Esophagus (tissue), 2 donors: ENCODE measurements around the gene MFAP4. TPM values are rescaled to one million over a fixed set of nuclear protein-coding genes. Genes with fewer than 3 reads are reported as not detected.
"Not testable (repeated sequence)": the region's sequence is repeated elsewhere in the genome, so short reads cannot be mapped to it uniquely, and the experiment has no call there.

Experiments
- H3K27ac ChIP-seq, 2 donors: one replicate each; pipeline ENCODE4 v1.5.1; 2013; ENCODE audit warnings: low read depth in 2 of 2, mild to moderate bottlenecking in 2 of 2, inconsistent platforms in 1 of 2, low read length in 1 of 2, moderate library complexity in 1 of 2
- H3K27me3 ChIP-seq, 2 donors: one replicate each; pipeline ENCODE4 v1.6.1; 2013; ENCODE audit warnings: low read length in 2 of 2, control low read depth in 1 of 2, mild to moderate bottlenecking in 1 of 2; ENCODE audit not compliant: insufficient read depth in 2 of 2, control insufficient read depth in 1 of 2
- H3K36me3 ChIP-seq, 2 donors: one replicate each; pipeline ENCODE4 v1.6.1; 2013; ENCODE audit warnings: low read length in 1 of 2; ENCODE audit not compliant: control insufficient read depth in 2 of 2, insufficient read depth in 2 of 2
- H3K4me1 ChIP-seq, 2 donors: one replicate each; pipeline ENCODE4 v1.6.1; 2013; ENCODE audit warnings: low read length in 1 of 2; ENCODE audit not compliant: control insufficient read depth in 2 of 2, insufficient read depth in 2 of 2
- H3K4me3 ChIP-seq, 2 donors: one replicate each; pipeline ENCODE4 v1.5.1; 2013; ENCODE audit warnings: low read length in 2 of 2, mild to moderate bottlenecking in 2 of 2, low read depth in 1 of 2, moderate library complexity in 1 of 2
- H3K9me3 ChIP-seq, 2 donors: one replicate each; pipeline ENCODE4 v1.6.1; 2013; ENCODE audit warnings: mild to moderate bottlenecking in 2 of 2, low read depth in 1 of 2, low read length in 1 of 2, moderate library complexity in 1 of 2; ENCODE audit not compliant: control insufficient read depth in 2 of 2, insufficient read depth in 1 of 2
- WGBS, 2 donors: extraction: QIAGEN DNeasy Blood & Tissue Kit; methylation state at CpG; one replicate each; pipeline ENCODE4 v1.1.7; 2013; 5-methylcytosine and 5-hydroxymethylcytosine counted together
- polyA plus RNA-seq, 2 donors: library from polyadenylated mRNA; stranded (reverse); fragments of 200-250 nt; gene quantifications; one replicate each; pipeline ENCODE4 v1.2.3, GENCODE V29; 2013
- donor health status: healthy with polysubstance abuse.
- donor health status: Bipolar disorder and iron deficiency.

MFAP4 gene
- polyA plus RNA-seq, 2 donors = 8.3 to 33.7 TPM

- H3K9me3 ChIP-seq = no peaks in the 10 kb centered on the region
These were observed 26.2 kb downstream of the MFAP4 start for GRCh38 chr17:19360772-19361171.

GRCh38 chr17:19359856-19360255, 27.1 kb downstream of the MFAP4 start:
- 94 to 99% methylated on average over 5 of the region's 5 CpGs for WGBS, 2 donors
- Histone ChIP-seq H3K4me1 (peaks cover 0 to 2% of the 10 kb centered on the region in 2 donors), H3K27ac (no peak overlapping the region), H3K27me3 (no peaks in the 10 kb centered on the region), H3K36me3 (no peaks in the 10 kb centered on the region), H3K9me3 (no peaks in the 10 kb centered on the region), H3K4me3 (no peak overlapping the region)

More at GRCh38 chr17:19360772-19361171, 26.2 kb downstream of the MFAP4 start:
- Histone ChIP-seq H3K27ac (no peak overlapping the region), H3K27me3 (no peaks in the 10 kb centered on the region), H3K4me1 (peaks cover 0 to 2% of the 10 kb centered on the region in 2 donors), H3K36me3 (no peaks in the 10 kb centered on the region), H3K4me3 (no peak overlapping the region)
- 91 to 93% methylated on average over 8 of the region's 8 CpGs for WGBS, 2 donors

- no peak overlapping the region for H3K4me3 ChIP-seq
- no peaks in the 10 kb centered on the region for H3K36me3 ChIP-seq
- no peaks in the 10 kb centered on the region for H3K4me1 ChIP-seq
- H3K27ac ChIP-seq = no peak overlapping the region
- H3K9me3 ChIP-seq = no peaks in the 10 kb centered on the region
- H3K27me3 ChIP-seq = no peaks in the 10 kb centered on the region
- WGBS, 2 donors = 77 to 85% methylated on average over 7 of the region's 7 CpGs
These were observed 27.8 kb downstream of the MFAP4 start for GRCh38 chr17:19359151-19359550.

- H3K27me3 ChIP-seq = no peaks in the 10 kb centered on the region
- H3K27ac ChIP-seq = no peak overlapping the region
- 82% methylated on average over 7 of the region's 7 CpGs for WGBS, 2 donors
- H3K4me1 ChIP-seq = no peaks in the 10 kb centered on the region
- H3K4me3 ChIP-seq = no peak overlapping the region
- H3K9me3 ChIP-seq = no peaks in the 10 kb centered on the region
- no peaks in the 10 kb centered on the region for H3K36me3 ChIP-seq
These were observed 29.2 kb downstream of the MFAP4 start for GRCh38 chr17:19357761-19358160.

GRCh38 chr17:19357351-19357750, 29.6 kb downstream of the MFAP4 start:
- H3K4me1 ChIP-seq = no peaks in the 10 kb centered on the region
- H3K4me3 ChIP-seq = no peak overlapping the region
- H3K9me3 ChIP-seq = no peaks in the 10 kb centered on the region
- no peaks in the 10 kb centered on the region for H3K36me3 ChIP-seq
- no peaks in the 10 kb centered on the region for H3K27me3 ChIP-seq
- WGBS, 2 donors = 76% methylated on average over 7 of the region's 7 CpGs
- peak overlapping the region in 1 of 2 donors; percentile 0 for H3K27ac ChIP-seq

GRCh38 chr17:19354748-19355147, 32.2 kb downstream of the MFAP4 start:
- Histone ChIP-seq H3K27ac (no peak overlapping the region), H3K27me3 (no peaks in the 10 kb centered on the region), H3K4me3 (no peak overlapping the region), H3K36me3 (no peaks in the 10 kb centered on the region), H3K9me3 (no peaks in the 10 kb centered on the region), H3K4me1 (no peaks in the 10 kb centered on the region)
- WGBS, 2 donors = 72 to 80% methylated on average over 6 of the region's 6 CpGs

GRCh38 chr17:19353401-19353800, 33.6 kb downstream of the MFAP4 start:
- H3K27me3 ChIP-seq, H3K4me1 ChIP-seq, H3K9me3 ChIP-seq, H3K4me3 ChIP-seq, H3K36me3 ChIP-seq, H3K27ac ChIP-seq: not testable (repeated sequence)
- WGBS, 2 donors = 94 to 95% methylated on average over 11 of the region's 11 CpGs

GRCh38 chr17:19348806-19349205, 38.2 kb downstream of the MFAP4 start:
- no peaks in the 10 kb centered on the region for H3K9me3 ChIP-seq
- H3K4me3 ChIP-seq = no peak overlapping the region
- peaks cover 8 to 35% of the 10 kb centered on the region in 2 donors for H3K4me1 ChIP-seq
- no peaks in the 10 kb centered on the region for H3K27me3 ChIP-seq
- H3K36me3 ChIP-seq = no peaks in the 10 kb centered on the region
- peak overlapping the region; percentile 84 to 92 for H3K27ac ChIP-seq
- WGBS, 2 donors = 95% methylated on average over 9 of the region's 9 CpGs

- Histone ChIP-seq H3K27ac (peak overlapping the region; percentile 95 to 97), H3K9me3 (no peaks in the 10 kb centered on the region), H3K4me3 (no peak overlapping the region), H3K36me3 (no peaks in the 10 kb centered on the region), H3K4me1 (peaks cover 8 to 36% of the 10 kb centered on the region in 2 donors), H3K27me3 (no peaks in the 10 kb centered on the region)
- 60 to 72% methylated on average over 9 of the region's 9 CpGs for WGBS, 2 donors
These were observed 38.8 kb downstream of the MFAP4 start for GRCh38 chr17:19348081-19348650.

- no peak overlapping the region for H3K4me3 ChIP-seq
- no peaks in the 10 kb centered on the region for H3K27me3 ChIP-seq
- peaks cover 8 to 40% of the 10 kb centered on the region in 2 donors for H3K4me1 ChIP-seq
- peak overlapping the region; percentile 95 to 97 for H3K27ac ChIP-seq
- no peaks in the 10 kb centered on the region for H3K9me3 ChIP-seq
- no peaks in the 10 kb centered on the region for H3K36me3 ChIP-seq
- 80 to 85% methylated on average over 13 of the region's 13 CpGs for WGBS, 2 donors
These were observed 39.5 kb downstream of the MFAP4 start for GRCh38 chr17:19347323-19348080.
